WTC11 (cell line): Measurements from ENCODE around the gene ZER1. TPM values are rescaled to one million over a fixed set of nuclear protein-coding genes. Genes with fewer than 3 reads are reported as not detected.

ENCODE experiments used
- ATAC-seq: fragments of 200-7000 bp; cut with Tn5 transposase; 2 replicates; pipeline ENCODE4 v1.10.0; 2021; ENCODE audit warnings: mild to moderate bottlenecking, moderate library complexity
- CTCF ChIA-PET: fragments of 300-600 bp; sonication (Branson Sonifier 250); formaldehyde crosslinking; loops from one replicate; lab custom pipeline; 2021; ENCODE audit warnings: antibody characterized with exemption; lab: Charles Lee
- POLR2A ChIA-PET: fragments of 350-600 bp; sonication (Branson Sonifier 250); formaldehyde crosslinking; loops from one replicate; lab custom pipeline; 2021; ENCODE audit warnings: antibody characterized with exemption; lab: Charles Lee
- DNase-seq: peaks from one replicate; pipeline ENCODE4 v3.0.0; 2021; ENCODE audit warnings: low spot score
- H3K27ac Mint-ChIP-seq: 2 replicates; pipeline ENCODE4 v1.8.0; 2021; ENCODE audit warnings: mixed read lengths
- H3K27me3 Mint-ChIP-seq: 2 replicates; pipeline ENCODE4 v1.8.0; 2021; ENCODE audit warnings: low read depth, mild to moderate bottlenecking, moderate library complexity, mixed read lengths
- H3K36me3 Mint-ChIP-seq: 2 replicates; pipeline ENCODE4 v1.8.0; 2021; ENCODE audit warnings: mixed read lengths
- H3K4me1 Mint-ChIP-seq: 2 replicates; pipeline ENCODE4 v1.8.0; 2022; ENCODE audit warnings: mixed read lengths
- H3K4me3 Mint-ChIP-seq: 2 replicates; pipeline ENCODE4 v1.8.0; 2021; ENCODE audit warnings: mild to moderate bottlenecking, moderate library complexity, mixed read lengths
- H3K9me3 Mint-ChIP-seq: 2 replicates; pipeline ENCODE4 v1.8.0; 2021; ENCODE audit warnings: mixed read lengths
- FOXJ3 ChIP-seq: sonication (generic); formaldehyde crosslinking; IDR thresholded peaks from 2 replicates; pipeline ENCODE4 v1.9.0; 2021; ENCODE audit warnings: missing genetic modification reagents, mild to moderate bottlenecking, borderline replicate concordance
- FOXP1 ChIP-seq: sonication (generic); formaldehyde crosslinking; IDR thresholded peaks from 2 replicates; pipeline ENCODE4 v1.8.0; 2022; ENCODE audit warnings: missing genetic modification reagents, mild to moderate bottlenecking, moderate library complexity, borderline replicate concordance
- FOXP4 ChIP-seq: sonication (generic); formaldehyde crosslinking; IDR thresholded peaks from 2 replicates; pipeline ENCODE4 v1.8.0; 2022; ENCODE audit warnings: mild to moderate bottlenecking, missing genetic modification reagents
- HMGXB4 ChIP-seq: sonication (generic); formaldehyde crosslinking; IDR thresholded peaks from 2 replicates; pipeline ENCODE4 v1.8.1; 2023; ENCODE audit warnings: mild to moderate bottlenecking, moderate library complexity, missing genetic modification reagents
- PRDM15 ChIP-seq: sonication (generic); formaldehyde crosslinking; IDR thresholded peaks from 2 replicates; pipeline ENCODE4 v1.8.0; 2022; ENCODE audit warnings: missing genetic modification reagents
- RORB ChIP-seq: fragments of 250-450 bp; sonication (Bioruptor Pico); IDR thresholded peaks from 2 replicates; pipeline ENCODE4 v1.9.0; 2021; ENCODE audit warnings: mild to moderate bottlenecking
- TEAD1 ChIP-seq: sonication (generic); formaldehyde crosslinking; IDR thresholded peaks from 2 replicates; pipeline ENCODE4 v1.8.0; 2022; ENCODE audit warnings: mild to moderate bottlenecking, missing genetic modification reagents
- USF1 ChIP-seq: sonication (generic); formaldehyde crosslinking; IDR thresholded peaks from 2 replicates; pipeline ENCODE4 v1.8.0; 2022; ENCODE audit warnings: mild to moderate bottlenecking, missing genetic modification reagents
- ZBTB21 ChIP-seq: sonication (generic); formaldehyde crosslinking; IDR thresholded peaks from 2 replicates; pipeline ENCODE4 v1.8.1; 2023; ENCODE audit warnings: mild to moderate bottlenecking, missing genetic modification reagents, borderline replicate concordance
- ZNF219 ChIP-seq: sonication (generic); formaldehyde crosslinking; IDR thresholded peaks from 2 replicates; pipeline ENCODE4 v1.8.0; 2023; ENCODE audit warnings: missing genetic modification reagents, mild to moderate bottlenecking, borderline replicate concordance
- total RNA-seq: library from RNA; stranded (reverse); gene quantifications from 3 replicates; pipeline ENCODE4 v1.2.3, GENCODE V29; 2021
- TF ChIP-seq, protein P1 (sequence below): sonication (generic); formaldehyde crosslinking; IDR thresholded peaks from 2 replicates; pipeline ENCODE4 v1.8.0; 2022; ENCODE audit warnings: mild to moderate bottlenecking, missing genetic modification reagents
- TF ChIP-seq, protein P2 (sequence below): sonication (generic); formaldehyde crosslinking; IDR thresholded peaks from 2 replicates; pipeline ENCODE4 v1.8.0; 2023; ENCODE audit warnings: missing genetic modification reagents, mild to moderate bottlenecking, borderline replicate concordance

Gene ZER1
- total RNA-seq, 1 experiment from 2014 or later, result 23.8 TPM

DNA sequence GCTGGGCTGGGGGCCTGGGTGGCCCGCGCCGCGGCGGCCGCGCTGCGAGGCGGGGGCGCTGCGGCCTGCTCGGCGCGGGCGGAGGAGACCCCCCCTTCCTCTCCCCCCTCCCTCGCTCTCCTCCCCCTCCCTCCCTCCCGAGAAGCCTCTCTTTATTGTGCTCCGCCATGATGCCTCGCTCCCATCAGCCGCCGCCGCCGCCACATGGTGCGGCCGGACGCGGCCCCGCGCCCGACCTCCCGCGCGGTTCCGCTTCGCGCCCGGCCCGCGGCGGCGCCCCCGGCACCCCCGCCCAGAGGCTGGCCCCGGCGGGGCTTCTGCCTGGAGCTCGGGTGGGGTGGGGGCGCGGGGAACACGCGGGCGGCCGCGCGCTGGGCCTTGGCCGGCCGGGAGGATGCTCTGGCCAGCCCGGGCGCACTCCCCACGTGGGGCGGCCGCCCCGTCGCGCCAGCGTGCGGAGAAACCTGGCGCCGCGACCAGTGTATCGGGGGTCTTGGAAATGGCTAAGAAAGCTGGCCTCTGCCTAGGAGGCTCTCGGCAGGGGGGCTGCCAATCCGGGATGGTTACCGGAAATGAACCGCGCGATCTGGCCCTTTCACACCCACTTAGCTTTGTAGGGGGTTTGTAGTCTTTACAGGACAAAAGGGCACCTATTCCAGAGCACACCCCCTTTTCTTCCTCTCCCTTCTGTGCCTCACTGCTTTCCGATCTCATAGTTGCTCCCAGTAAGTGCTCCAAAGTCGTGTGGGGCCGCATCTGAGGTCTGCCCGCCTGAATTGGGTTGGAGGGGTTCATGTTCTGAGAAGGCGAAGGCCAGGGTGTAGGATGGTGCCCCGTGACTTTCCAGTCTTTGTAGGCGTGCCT is 81.7 kb downstream of the ZER1 start:
- TF ChIP-seq, protein P1, sequence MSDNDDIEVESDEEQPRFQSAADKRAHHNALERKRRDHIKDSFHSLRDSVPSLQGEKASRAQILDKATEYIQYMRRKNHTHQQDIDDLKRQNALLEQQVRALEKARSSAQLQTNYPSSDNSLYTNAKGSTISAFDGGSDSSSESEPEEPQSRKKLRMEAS (CRISPR knock-in tag), result peak; percentile 49; the same call in 1 of the 2 replicates
- TF ChIP-seq TEAD1 (peak; percentile 54; the same call in 1 of the 2 replicates), RORB (CRISPR knock-in tag) (no peak), ZBTB21 (CRISPR knock-in tag) (no peak), FOXP4 (CRISPR knock-in tag) (peak; percentile 20; the same call in 1 of the 2 replicates), PRDM15 (CRISPR knock-in tag) (no peak), FOXP1 (CRISPR knock-in tag) (0 out of 2 replicates have a peak, but pooled peaks have one; percentile 65), FOXJ3 (no peak), ZNF219 (peak; percentile 51; the same call in 1 of the 2 replicates), HMGXB4 (CRISPR knock-in tag) (0 out of 2 replicates have a peak, but pooled peaks have one; percentile 25), USF1 (CRISPR knock-in tag) (peak; percentile 41; the same call in 1 of the 2 replicates)
- TF ChIP-seq, protein P2, sequence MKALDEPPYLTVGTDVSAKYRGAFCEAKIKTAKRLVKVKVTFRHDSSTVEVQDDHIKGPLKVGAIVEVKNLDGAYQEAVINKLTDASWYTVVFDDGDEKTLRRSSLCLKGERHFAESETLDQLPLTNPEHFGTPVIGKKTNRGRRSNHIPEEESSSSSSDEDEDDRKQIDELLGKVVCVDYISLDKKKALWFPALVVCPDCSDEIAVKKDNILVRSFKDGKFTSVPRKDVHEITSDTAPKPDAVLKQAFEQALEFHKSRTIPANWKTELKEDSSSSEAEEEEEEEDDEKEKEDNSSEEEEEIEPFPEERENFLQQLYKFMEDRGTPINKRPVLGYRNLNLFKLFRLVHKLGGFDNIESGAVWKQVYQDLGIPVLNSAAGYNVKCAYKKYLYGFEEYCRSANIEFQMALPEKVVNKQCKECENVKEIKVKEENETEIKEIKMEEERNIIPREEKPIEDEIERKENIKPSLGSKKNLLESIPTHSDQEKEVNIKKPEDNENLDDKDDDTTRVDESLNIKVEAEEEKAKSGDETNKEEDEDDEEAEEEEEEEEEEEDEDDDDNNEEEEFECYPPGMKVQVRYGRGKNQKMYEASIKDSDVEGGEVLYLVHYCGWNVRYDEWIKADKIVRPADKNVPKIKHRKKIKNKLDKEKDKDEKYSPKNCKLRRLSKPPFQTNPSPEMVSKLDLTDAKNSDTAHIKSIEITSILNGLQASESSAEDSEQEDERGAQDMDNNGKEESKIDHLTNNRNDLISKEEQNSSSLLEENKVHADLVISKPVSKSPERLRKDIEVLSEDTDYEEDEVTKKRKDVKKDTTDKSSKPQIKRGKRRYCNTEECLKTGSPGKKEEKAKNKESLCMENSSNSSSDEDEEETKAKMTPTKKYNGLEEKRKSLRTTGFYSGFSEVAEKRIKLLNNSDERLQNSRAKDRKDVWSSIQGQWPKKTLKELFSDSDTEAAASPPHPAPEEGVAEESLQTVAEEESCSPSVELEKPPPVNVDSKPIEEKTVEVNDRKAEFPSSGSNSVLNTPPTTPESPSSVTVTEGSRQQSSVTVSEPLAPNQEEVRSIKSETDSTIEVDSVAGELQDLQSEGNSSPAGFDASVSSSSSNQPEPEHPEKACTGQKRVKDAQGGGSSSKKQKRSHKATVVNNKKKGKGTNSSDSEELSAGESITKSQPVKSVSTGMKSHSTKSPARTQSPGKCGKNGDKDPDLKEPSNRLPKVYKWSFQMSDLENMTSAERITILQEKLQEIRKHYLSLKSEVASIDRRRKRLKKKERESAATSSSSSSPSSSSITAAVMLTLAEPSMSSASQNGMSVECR (CRISPR knock-in tag), result peak; percentile 77
- DNase-seq, result peak; percentile 36

More for the DNA sequence above, 81.7 kb downstream of the ZER1 start:
- Mint-ChIP-seq H3K4me3 (peak overlapping the region; percentile 100), H3K4me1 (peaks cover 52% of the 10 kb centered on the region), H3K36me3 (peaks cover 62% of the 10 kb centered on the region), H3K27ac (peak overlapping the region; percentile 99), H3K9me3 (no peaks in the 10 kb centered on the region), H3K27me3 (no peaks in the 10 kb centered on the region; the same call in 1 of the 2 replicates)
- ATAC-seq, result no peak
- POLR2A ChIA-PET, result interaction anchor here (0.6 to 1.0 kb wide), 3 partner anchors 137 to 910 kb away, joined by 3 to 5 read pairs (median 4); partner anchors contain the start of gene SPTAN1
- CTCF ChIA-PET, result interaction anchor here (1.7 to 2.1 kb wide), 2 partner anchors 12 to 54 kb away, joined by 5 to 10 read pairs; partner anchors contain the start of gene PKN3
